ENCODE results near the gene MYH14.

Gene MYH14

DNA sequence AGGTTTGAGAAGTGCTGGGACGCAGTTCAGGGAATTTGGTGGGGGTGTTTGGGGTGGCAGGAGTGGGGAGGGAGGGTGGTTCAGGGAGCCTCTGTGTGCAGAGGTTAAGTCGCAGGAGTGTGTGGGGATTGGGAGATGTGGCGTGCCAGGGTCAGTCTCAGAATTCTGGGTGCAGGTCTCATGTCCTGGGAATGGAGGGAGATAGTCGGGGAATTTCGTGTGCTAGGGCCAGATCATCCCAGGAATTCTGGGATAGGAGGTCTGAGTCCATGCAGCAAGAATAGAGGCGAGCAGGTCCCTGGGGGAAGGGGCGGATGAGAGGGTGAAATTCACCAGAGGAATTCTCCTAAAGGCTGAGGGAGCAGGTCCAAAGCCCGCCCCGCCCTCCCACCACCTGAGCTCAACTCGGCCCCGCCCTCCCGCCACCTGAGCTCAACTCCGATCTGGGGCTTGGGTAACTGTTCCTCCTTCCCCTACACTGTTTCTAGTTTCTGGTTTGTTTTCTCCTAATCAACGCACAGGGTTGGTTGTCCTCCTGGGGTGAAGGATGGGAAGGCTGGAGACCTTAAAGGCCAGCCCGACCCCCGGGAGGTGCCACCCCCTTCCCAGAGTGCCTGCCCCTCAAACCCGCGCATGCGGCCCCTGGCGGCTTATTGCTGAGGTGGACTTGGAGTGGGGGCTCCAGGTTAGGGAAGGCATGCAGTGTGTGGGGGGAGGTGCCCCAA lies 110.6 kb downstream of the MYH14 start:
- no peaks in the 10 kb centered on the region for H3K36me3 ChIP-seq (ENCODE audit: control insufficient read depth, low read length)
- H3K4me1 ChIP-seq (ENCODE audit: control insufficient read depth, low read length), result peaks cover 13% of the 10 kb centered on the region
- H4K20me1 ChIP-seq (ENCODE audit: control insufficient read depth, insufficient read depth, low read depth, low read length), result no peaks in the 10 kb centered on the region
- no peaks in the 10 kb centered on the region for H3K9me3 ChIP-seq (ENCODE audit: control insufficient read depth, insufficient read depth, low read length)
- H3K4me3 ChIP-seq (ENCODE audit: low read length), result no peak overlapping the region
- H3K27me3 ChIP-seq (ENCODE audit: control insufficient read depth, low read length), result peaks cover 54% of the 10 kb centered on the region
- no peaks in the 10 kb centered on the region for H3K9me2 ChIP-seq (replicated peaks; ENCODE audit: control insufficient read depth, low read length)
- no peaks in the 10 kb centered on the region for H3K79me2 ChIP-seq (ENCODE audit: control insufficient read depth, low read length)
- no peak overlapping the region for H3K4me2 ChIP-seq (ENCODE audit: low read length)
- no peak overlapping the region for H3K27ac ChIP-seq (ENCODE audit: low read depth, low read length)
- TF ChIP-seq EZH2phosphoT487 (IDR thresholded peaks at IDR 0.05; ENCODE audit: borderline replicate concordance, low read length), result no peak
- TF ChIP-seq, protein P1, sequence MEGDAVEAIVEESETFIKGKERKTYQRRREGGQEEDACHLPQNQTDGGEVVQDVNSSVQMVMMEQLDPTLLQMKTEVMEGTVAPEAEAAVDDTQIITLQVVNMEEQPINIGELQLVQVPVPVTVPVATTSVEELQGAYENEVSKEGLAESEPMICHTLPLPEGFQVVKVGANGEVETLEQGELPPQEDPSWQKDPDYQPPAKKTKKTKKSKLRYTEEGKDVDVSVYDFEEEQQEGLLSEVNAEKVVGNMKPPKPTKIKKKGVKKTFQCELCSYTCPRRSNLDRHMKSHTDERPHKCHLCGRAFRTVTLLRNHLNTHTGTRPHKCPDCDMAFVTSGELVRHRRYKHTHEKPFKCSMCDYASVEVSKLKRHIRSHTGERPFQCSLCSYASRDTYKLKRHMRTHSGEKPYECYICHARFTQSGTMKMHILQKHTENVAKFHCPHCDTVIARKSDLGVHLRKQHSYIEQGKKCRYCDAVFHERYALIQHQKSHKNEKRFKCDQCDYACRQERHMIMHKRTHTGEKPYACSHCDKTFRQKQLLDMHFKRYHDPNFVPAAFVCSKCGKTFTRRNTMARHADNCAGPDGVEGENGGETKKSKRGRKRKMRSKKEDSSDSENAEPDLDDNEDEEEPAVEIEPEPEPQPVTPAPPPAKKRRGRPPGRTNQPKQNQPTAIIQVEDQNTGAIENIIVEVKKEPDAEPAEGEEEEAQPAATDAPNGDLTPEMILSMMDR (IDR thresholded peaks at IDR 0.05; ENCODE audit: low read depth, low read length, poor library complexity, severe bottlenecking), result no peak
- no peaks in the 10 kb centered on the region; the same call in 1 of the 2 replicates for H3F3A ChIP-seq (ENCODE audit: control insufficient read depth, insufficient read depth)

DNA sequence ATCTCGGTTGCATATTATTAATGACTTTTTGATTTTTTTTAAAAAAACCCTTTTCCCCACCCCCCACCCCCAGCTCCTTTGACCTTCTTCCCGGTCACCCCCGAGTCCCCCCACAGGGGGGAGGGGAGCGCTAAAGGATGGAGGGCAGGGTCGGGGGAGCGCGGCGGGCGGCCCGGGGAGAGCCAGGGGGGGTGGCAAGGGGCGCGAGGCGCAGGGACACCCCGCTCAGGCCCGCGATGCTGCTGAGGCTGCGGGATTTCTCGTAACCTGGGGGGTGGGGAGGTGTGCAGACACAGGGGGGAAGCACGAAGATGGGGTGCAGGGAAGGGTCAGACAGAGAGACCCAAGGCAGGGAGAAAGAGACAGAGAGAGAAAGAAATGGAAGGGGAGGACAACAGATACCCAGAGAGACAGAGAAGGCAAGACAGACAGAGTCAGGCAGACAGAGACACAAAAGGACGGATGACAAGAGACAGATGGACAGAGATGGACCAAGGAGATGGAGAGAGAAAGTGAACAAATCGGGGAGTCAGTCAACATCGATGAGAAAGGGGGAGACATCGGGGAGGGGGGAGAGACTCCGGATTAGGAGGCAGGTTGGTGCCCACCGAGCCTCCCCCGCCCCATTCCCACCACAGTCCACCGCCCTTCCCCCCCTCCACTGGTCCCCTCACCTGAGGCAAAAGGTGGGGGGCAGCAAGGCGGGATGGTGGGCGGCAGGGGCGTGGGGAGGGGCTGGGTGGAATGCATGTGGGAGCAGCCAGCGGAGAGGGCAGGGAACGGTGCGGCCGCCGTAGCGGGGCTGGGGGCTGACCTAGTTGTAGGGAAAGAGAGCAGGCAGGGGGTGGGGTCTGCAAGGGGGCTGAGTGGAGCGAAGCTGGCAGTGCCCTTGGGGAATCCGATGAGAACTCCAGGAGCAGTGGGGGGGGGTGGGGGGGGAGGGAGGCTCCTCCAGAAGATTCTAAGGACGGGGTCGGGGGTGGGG lies 111.6 kb downstream of the MYH14 start:
- no peaks in the 10 kb centered on the region; the same call in 1 of the 2 replicates for H3F3A ChIP-seq (ENCODE audit: control insufficient read depth, insufficient read depth)
- H3K4me1 ChIP-seq (ENCODE audit: control insufficient read depth, low read length), result peaks cover 13% of the 10 kb centered on the region
- no peaks in the 10 kb centered on the region for H3K79me2 ChIP-seq (ENCODE audit: control insufficient read depth, low read length)
- no peaks in the 10 kb centered on the region for H3K36me3 ChIP-seq (ENCODE audit: control insufficient read depth, low read length)
- H4K20me1 ChIP-seq (ENCODE audit: control insufficient read depth, insufficient read depth, low read depth, low read length), result no peaks in the 10 kb centered on the region
- no peak overlapping the region for H3K4me2 ChIP-seq (ENCODE audit: low read length)
- no peak overlapping the region for H3K4me3 ChIP-seq (ENCODE audit: low read length)
- peaks cover 50% of the 10 kb centered on the region for H3K27me3 ChIP-seq (ENCODE audit: control insufficient read depth, low read length)
- H3K9me3 ChIP-seq (ENCODE audit: control insufficient read depth, insufficient read depth, low read length), result no peaks in the 10 kb centered on the region
- no peaks in the 10 kb centered on the region for H3K9me2 ChIP-seq (replicated peaks; ENCODE audit: control insufficient read depth, low read length)
- H3K27ac ChIP-seq (ENCODE audit: low read depth, low read length), result no peak overlapping the region
- TF ChIP-seq, protein P1 (IDR thresholded peaks at IDR 0.05; ENCODE audit: low read depth, low read length, poor library complexity, severe bottlenecking), result no peak

DNA sequence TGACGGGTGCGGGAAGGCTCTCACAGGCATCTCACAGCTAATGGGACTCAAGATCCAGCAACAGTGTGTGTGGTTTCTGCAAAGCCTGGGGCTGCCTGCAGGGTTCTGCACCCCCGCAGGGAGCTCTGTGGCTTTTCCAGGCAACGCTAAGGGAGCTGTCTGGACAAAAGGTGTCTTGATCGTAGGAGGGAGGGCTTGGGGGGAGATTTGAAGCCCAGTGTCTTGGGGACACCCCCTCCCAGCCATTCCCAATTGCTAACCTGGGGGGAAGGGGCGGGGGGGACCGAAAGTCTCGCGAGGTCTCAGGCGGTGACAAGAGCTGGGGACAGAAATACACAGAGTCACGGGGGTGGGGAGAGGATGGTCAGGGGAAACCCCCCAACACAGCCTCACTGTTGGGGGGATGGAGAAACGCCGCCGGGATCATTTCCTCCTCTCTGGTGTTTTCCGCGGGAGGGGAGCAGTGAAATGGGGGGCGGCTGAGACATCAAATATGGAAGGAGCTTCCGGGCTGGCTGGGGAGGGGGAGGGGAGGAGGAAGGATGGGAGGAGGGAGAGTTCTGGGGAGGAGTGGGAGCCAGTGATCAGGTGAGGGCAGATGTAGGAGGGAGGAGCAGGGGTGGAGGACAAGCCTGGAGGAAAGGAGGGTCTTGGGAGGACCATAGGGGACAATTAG lies 112.5 kb downstream of the MYH14 start:
- Histone ChIP-seq H4K20me1 (ENCODE audit: control insufficient read depth, insufficient read depth, low read depth, low read length) (no peaks in the 10 kb centered on the region), H3K9me3 (ENCODE audit: control insufficient read depth, insufficient read depth, low read length) (no peaks in the 10 kb centered on the region), H3K4me1 (ENCODE audit: control insufficient read depth, low read length) (peaks cover 13% of the 10 kb centered on the region), H3K79me2 (ENCODE audit: control insufficient read depth, low read length) (no peaks in the 10 kb centered on the region), H3F3A (ENCODE audit: control insufficient read depth, insufficient read depth) (no peaks in the 10 kb centered on the region; the same call in 1 of the 2 replicates), H3K27ac (ENCODE audit: low read depth, low read length) (no peak overlapping the region), H3K27me3 (ENCODE audit: control insufficient read depth, low read length) (peaks cover 41% of the 10 kb centered on the region), H3K4me2 (ENCODE audit: low read length) (peak overlapping the region; percentile 62), H3K36me3 (ENCODE audit: control insufficient read depth, low read length) (no peaks in the 10 kb centered on the region), H3K9me2 (replicated peaks; ENCODE audit: control insufficient read depth, low read length) (no peaks in the 10 kb centered on the region), H3K4me3 (ENCODE audit: low read length) (peak overlapping the region; percentile 65)
- TF ChIP-seq, protein P1 (IDR thresholded peaks at IDR 0.05; ENCODE audit: low read depth, low read length, poor library complexity, severe bottlenecking), result no peak
- TF ChIP-seq EZH2phosphoT487 (IDR thresholded peaks at IDR 0.05; ENCODE audit: borderline replicate concordance, low read length), result no peak

Data from DOHH2 (cell line).